ENCODE results near the gene HLCS.
"Not testable (repeated sequence)": the region's sequence is repeated elsewhere in the genome, so short reads cannot be mapped to it uniquely, and the experiment has no call there.

- not testable (repeated sequence) for TF ChIP-seq FOS (IDR thresholded peaks at IDR 0.05; ENCODE audit: borderline replicate concordance, insufficient read depth, low read length); CTCF (IDR thresholded peaks at IDR 0.05; ENCODE audit: extremely low read depth in 1 of 2, insufficient read depth in 1 of 2, low read depth in 1 of 2, low read length in 2 of 2); POLR2A (IDR thresholded peaks at IDR 0.05; ENCODE audit: low read depth, low read length); JUN (IDR thresholded peaks at IDR 0.05; ENCODE audit: borderline replicate concordance, insufficient read depth, insufficient read length, low read depth); POLR2AphosphoS5 (IDR thresholded peaks at IDR 0.05; ENCODE audit: insufficient read depth, low read depth, low read length)
Observed at GRCh38 chr21:36989199-36989698, 22.8 kb upstream of the HLCS start.

Data from endothelial cell of umbilical vein (primary cell).